ENCODE results near the gene GSN. TPM values are rescaled to one million over a fixed set of nuclear protein-coding genes. Genes with fewer than 3 reads are reported as not detected.

The GSN gene
- total and polyA plus RNA-seq, 4 donors: 18.8 to 402 (median 51.6) TPM

DNA sequence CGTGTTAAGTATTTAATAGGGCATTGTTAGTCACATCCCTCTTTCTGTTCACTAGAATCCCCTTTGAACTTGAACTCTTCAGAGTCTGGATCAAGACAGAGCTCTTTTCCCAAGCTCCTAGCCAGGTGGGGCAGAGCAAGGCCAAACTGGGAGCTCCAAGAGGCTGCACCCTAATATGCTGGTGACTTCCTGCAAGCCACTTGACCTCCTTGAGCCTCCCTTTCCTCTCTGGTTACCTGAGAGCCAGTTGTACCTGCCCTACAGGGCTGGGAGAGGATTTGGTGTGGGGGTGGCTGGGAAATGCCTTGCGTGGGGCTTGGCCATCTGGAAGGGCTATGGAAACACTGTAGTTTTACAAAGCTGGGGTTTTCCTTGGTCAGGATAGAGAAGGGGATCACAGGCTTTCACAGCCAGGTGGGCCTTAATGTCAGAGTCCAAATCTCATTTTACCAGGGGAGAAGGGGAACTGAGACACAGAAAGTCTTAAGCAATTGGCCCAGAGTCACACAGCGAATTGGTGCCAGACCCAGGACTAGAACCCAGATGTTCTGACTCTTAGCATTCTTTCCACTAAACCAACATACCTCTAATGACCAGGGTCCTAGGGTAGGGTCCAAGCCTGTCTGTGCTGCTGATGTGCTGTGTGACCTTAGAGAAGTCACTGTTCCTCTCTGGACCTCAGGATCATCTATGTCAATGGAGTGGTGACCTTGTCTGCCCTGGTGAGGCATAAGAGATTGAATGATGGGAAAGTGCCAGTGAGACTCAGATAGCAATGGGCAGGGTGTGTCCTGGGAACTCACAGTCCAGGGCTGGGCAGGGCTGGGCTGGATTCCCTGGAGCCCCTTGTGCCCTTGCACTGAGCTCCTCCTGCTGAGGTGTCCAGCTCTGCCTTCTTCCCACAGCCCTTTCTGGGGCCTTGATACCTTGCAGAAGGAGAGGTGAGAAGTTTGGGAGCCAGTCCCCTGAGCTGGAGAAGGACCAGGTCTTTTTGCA is 35.8 kb downstream of the GSN start:
- TF ChIP-seq, protein P1, sequence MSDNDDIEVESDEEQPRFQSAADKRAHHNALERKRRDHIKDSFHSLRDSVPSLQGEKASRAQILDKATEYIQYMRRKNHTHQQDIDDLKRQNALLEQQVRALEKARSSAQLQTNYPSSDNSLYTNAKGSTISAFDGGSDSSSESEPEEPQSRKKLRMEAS (IDR thresholded peaks at IDR 0.05): no peak
- no peak for TF ChIP-seq FOXA2 (IDR thresholded peaks at IDR 0.05)
- no peak for TF ChIP-seq YY1 (IDR thresholded peaks at IDR 0.05)
- Histone ChIP-seq H3K27me3 (ENCODE audit: control insufficient read depth in 4 of 4, insufficient read depth in 4 of 4, low read length in 3 of 4) (no peaks in the 10 kb centered on the region), H3K27ac (ENCODE audit: low read depth in 1 of 2, low read length in 2 of 2) (no peak overlapping the region), H3K4me3 (ENCODE audit: low read depth in 1 of 3, low read length in 3 of 3) (no peak overlapping the region), H3K9me3 (ENCODE audit: control insufficient read depth in 4 of 4, low read length in 3 of 4) (no peaks in the 10 kb centered on the region), H3K36me3 (ENCODE audit: control insufficient read depth in 4 of 4, insufficient read depth in 3 of 4, low read depth in 1 of 4, low read length in 3 of 4) (peaks cover 0 to 8% (median 2%) of the 10 kb centered on the region in 4 donors), H3K4me1 (ENCODE audit: control insufficient read depth in 4 of 4, insufficient read depth in 4 of 4, low read length in 3 of 4) (peaks cover 4 to 15% (median 7%) of the 10 kb centered on the region in 4 donors), H3K9ac (ENCODE audit: low read depth in 1 of 2, low read length in 2 of 2) (no peak overlapping the region)
- WGBS: 96% methylated on average over 3 of the region's 3 CpGs
- DNase-seq (ENCODE audit: low spot score): no peak

DNA sequence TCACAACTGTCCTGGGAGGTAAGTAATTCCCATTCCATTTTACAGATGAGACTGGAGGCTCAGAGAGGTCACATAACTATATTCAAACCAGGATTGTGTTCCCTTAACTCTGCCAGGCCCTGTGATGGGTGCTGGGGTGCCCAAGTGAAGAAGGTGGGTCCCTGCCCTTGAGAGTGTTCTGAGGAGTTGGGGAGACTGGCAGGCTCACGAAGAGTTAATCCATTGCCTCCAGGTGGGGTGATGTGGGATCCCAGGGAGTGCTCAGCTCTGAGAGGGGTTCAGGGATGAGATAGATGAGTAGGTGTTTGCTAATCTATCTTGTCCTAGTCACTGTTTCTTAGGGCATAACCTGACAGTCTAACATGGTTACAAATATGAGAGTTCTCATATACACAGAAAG is 36.7 kb downstream of the GSN start:
- no peak for DNase-seq (ENCODE audit: low spot score)
- Histone ChIP-seq H3K9ac (ENCODE audit: low read depth in 1 of 2, low read length in 2 of 2) (no peak overlapping the region), H3K27me3 (ENCODE audit: control insufficient read depth in 4 of 4, insufficient read depth in 4 of 4, low read length in 3 of 4) (no peaks in the 10 kb centered on the region), H3K4me1 (ENCODE audit: control insufficient read depth in 4 of 4, insufficient read depth in 4 of 4, low read length in 3 of 4) (peaks cover 3 to 10% (median 7%) of the 10 kb centered on the region in 4 donors), H3K27ac (ENCODE audit: low read depth in 1 of 2, low read length in 2 of 2) (no peak overlapping the region), H3K36me3 (ENCODE audit: control insufficient read depth in 4 of 4, insufficient read depth in 3 of 4, low read depth in 1 of 4, low read length in 3 of 4) (peaks cover 0 to 10% (median 2%) of the 10 kb centered on the region in 4 donors), H3K9me3 (ENCODE audit: control insufficient read depth in 4 of 4, low read length in 3 of 4) (no peaks in the 10 kb centered on the region), H3K4me3 (ENCODE audit: low read depth in 1 of 3, low read length in 3 of 3) (no peak overlapping the region)
- whole genome bisulfite sequencing: 96% methylated on average over 1 of the region's 1 CpG
- TF ChIP-seq, protein P2, sequence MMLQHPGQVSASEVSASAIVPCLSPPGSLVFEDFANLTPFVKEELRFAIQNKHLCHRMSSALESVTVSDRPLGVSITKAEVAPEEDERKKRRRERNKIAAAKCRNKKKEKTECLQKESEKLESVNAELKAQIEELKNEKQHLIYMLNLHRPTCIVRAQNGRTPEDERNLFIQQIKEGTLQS (IDR thresholded peaks at IDR 0.05): no peak

DNA sequence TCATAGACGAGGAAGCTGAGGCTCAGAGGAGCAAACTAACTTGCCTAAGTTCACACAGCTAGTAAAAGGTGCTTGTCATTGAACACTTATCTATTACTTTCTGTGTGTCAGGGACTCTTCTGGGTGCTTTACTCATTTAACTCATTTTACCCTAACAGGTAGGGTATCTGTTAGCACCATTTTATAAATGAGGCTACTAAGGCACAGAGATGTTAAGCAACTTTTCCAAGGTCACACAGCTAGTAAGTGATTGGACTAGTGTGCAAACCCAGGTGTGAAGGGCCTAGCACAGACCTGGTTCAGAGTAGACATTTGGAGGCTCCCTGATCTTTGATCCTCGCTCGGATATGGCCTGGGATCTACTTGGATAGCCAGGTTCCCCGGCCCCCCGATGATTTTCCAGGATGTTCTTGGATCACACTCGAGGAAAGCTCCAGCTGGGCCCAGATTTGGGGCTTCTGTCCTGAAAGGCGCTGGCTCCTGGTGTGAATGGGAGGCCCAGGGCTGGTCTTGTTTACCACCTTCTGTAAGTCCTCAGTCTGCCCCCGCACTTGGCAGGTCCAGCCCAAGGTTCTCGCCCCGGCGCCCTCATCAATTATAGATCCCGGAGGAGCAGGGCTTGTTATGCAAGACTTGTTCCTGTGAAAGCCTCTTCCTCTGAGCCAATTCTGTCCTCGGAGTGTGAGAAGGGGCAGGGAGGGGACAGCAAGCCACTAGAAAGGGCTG is 37.5 kb downstream of the GSN start:
- Histone ChIP-seq H3K9me3 (ENCODE audit: control insufficient read depth in 4 of 4, low read length in 3 of 4) (no peaks in the 10 kb centered on the region), H3K27me3 (ENCODE audit: control insufficient read depth in 4 of 4, insufficient read depth in 4 of 4, low read length in 3 of 4) (no peaks in the 10 kb centered on the region), H3K9ac (ENCODE audit: low read depth in 1 of 2, low read length in 2 of 2) (no peak overlapping the region), H3K4me3 (ENCODE audit: low read depth in 1 of 3, low read length in 3 of 3) (no peak overlapping the region), H3K27ac (ENCODE audit: low read depth in 1 of 2, low read length in 2 of 2) (no peak overlapping the region), H3K36me3 (ENCODE audit: control insufficient read depth in 4 of 4, insufficient read depth in 3 of 4, low read depth in 1 of 4, low read length in 3 of 4) (peaks cover 0 to 11% (median 2%) of the 10 kb centered on the region in 4 donors), H3K4me1 (ENCODE audit: control insufficient read depth in 4 of 4, insufficient read depth in 4 of 4, low read length in 3 of 4) (peaks cover 0 to 6% (median 0%) of the 10 kb centered on the region in 4 donors)
- TF ChIP-seq FOXA1 (IDR thresholded peaks at IDR 0.05) (no peak), HNF4A (conservative IDR thresholded peaks at IDR 0.05) (no peak), HNF4G (IDR thresholded peaks at IDR 0.05) (no peak), SP1 (IDR thresholded peaks at IDR 0.05) (no peak), FOXA2 (IDR thresholded peaks at IDR 0.05) (no peak), EGR1 (IDR thresholded peaks at IDR 0.05; ENCODE audit: low read depth in 2 of 2) (no peak), GABPA (IDR thresholded peaks at IDR 0.05 in 1 of 2, conservative IDR thresholded peaks at IDR 0.05 in 1 of 2) (no peak), TAF1 (conservative IDR thresholded peaks at IDR 0.05) (no peak)
- TF ChIP-seq, protein P1 (IDR thresholded peaks at IDR 0.05): no peak
- TF ChIP-seq, protein P3, sequence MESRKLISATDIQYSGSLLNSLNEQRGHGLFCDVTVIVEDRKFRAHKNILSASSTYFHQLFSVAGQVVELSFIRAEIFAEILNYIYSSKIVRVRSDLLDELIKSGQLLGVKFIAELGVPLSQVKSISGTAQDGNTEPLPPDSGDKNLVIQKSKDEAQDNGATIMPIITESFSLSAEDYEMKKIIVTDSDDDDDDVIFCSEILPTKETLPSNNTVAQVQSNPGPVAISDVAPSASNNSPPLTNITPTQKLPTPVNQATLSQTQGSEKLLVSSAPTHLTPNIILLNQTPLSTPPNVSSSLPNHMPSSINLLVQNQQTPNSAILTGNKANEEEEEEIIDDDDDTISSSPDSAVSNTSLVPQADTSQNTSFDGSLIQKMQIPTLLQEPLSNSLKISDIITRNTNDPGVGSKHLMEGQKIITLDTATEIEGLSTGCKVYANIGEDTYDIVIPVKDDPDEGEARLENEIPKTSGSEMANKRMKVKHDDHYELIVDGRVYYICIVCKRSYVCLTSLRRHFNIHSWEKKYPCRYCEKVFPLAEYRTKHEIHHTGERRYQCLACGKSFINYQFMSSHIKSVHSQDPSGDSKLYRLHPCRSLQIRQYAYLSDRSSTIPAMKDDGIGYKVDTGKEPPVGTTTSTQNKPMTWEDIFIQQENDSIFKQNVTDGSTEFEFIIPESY (IDR thresholded peaks at IDR 0.05): no peak
- TF ChIP-seq, protein P4, sequence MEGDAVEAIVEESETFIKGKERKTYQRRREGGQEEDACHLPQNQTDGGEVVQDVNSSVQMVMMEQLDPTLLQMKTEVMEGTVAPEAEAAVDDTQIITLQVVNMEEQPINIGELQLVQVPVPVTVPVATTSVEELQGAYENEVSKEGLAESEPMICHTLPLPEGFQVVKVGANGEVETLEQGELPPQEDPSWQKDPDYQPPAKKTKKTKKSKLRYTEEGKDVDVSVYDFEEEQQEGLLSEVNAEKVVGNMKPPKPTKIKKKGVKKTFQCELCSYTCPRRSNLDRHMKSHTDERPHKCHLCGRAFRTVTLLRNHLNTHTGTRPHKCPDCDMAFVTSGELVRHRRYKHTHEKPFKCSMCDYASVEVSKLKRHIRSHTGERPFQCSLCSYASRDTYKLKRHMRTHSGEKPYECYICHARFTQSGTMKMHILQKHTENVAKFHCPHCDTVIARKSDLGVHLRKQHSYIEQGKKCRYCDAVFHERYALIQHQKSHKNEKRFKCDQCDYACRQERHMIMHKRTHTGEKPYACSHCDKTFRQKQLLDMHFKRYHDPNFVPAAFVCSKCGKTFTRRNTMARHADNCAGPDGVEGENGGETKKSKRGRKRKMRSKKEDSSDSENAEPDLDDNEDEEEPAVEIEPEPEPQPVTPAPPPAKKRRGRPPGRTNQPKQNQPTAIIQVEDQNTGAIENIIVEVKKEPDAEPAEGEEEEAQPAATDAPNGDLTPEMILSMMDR (IDR thresholded peaks at IDR 0.05; ENCODE audit: low read depth, low read length, missing input control): no peak
- WGBS: 65% methylated on average over 13 of the region's 13 CpGs
- DNase-seq (ENCODE audit: low spot score): no peak
